Astrocyte (in vitro differentiated cells and primary cell): Measurements from ENCODE around the gene STRA6. TPM values are rescaled to one million over a fixed set of nuclear protein-coding genes. Genes with fewer than 3 reads are reported as not detected.

Experiments
- DNase-seq: peaks from one replicate; pipeline ENCODE4 v3.0.0-alpha.2; 2010; ENCODE audit warnings: low read depth
- FAIRE-seq: peaks from 2 replicates; lab custom pipeline; 2011; peaks lifted over from hg19 to GRCh38; lab: Jason Lieb, UNC
- H2AFZ ChIP-seq: 2 replicates; pipeline ENCODE4 v1.6.0; 2012; ENCODE audit warnings: low read depth, low read length, inconsistent platforms
- H3K27ac ChIP-seq: 2 replicates; pipeline ENCODE4 v1.5.1; 2011; ENCODE audit warnings: low read depth, low read length, inconsistent platforms
- H3K27me3 ChIP-seq: 2 replicates; pipeline ENCODE4 v1.6.0; 2011; ENCODE audit warnings: low read length, inconsistent platforms; ENCODE audit not compliant: insufficient read depth
- H3K36me3 ChIP-seq: 2 replicates; pipeline ENCODE4 v1.5.1; 2011; ENCODE audit warnings: low read length, inconsistent platforms; ENCODE audit not compliant: insufficient read depth
- H3K4me1 ChIP-seq: 2 replicates; pipeline ENCODE4 v1.5.1; 2011; ENCODE audit warnings: low read length, inconsistent platforms; ENCODE audit not compliant: insufficient read depth
- H3K4me2 ChIP-seq: 2 replicates; pipeline ENCODE4 v1.6.0; 2012; ENCODE audit warnings: low read length, inconsistent platforms
- H3K4me3 ChIP-seq: 2 replicates; pipeline ENCODE4 v1.5.1; 2011; ENCODE audit warnings: low read depth, mild to moderate bottlenecking, low read length, inconsistent platforms; ENCODE audit not compliant: insufficient read depth
- H3K79me2 ChIP-seq: 2 replicates; pipeline ENCODE4 v1.6.0; 2012; ENCODE audit warnings: mild to moderate bottlenecking, low read length, inconsistent platforms; ENCODE audit not compliant: insufficient read depth
- H3K9ac ChIP-seq: 2 replicates; pipeline ENCODE4 v1.6.0; 2012; ENCODE audit warnings: mild to moderate bottlenecking, low read length, inconsistent platforms
- H3K9me3 ChIP-seq: 2 replicates; pipeline ENCODE4 v1.5.1; 2012; ENCODE audit warnings: low read depth, mild to moderate bottlenecking, low read length, inconsistent platforms; ENCODE audit not compliant: insufficient read depth
- H4K20me1 ChIP-seq: 2 replicates; pipeline ENCODE4 v1.6.0; 2012; ENCODE audit warnings: low read length, inconsistent platforms; ENCODE audit not compliant: insufficient read depth
- H3K27ac Mint-ChIP-seq: one replicate; pipeline ENCODE4 v1.8.0; 2021; ENCODE audit warnings: mild to moderate bottlenecking, mixed read lengths; ENCODE audit not compliant: unreplicated experiment
- H3K27me3 Mint-ChIP-seq: one replicate; pipeline ENCODE4 v1.8.0; 2021; ENCODE audit warnings: low read depth, mixed read lengths; ENCODE audit not compliant: unreplicated experiment
- H3K36me3 Mint-ChIP-seq: one replicate; pipeline ENCODE4 v1.8.0; 2021; ENCODE audit warnings: low read depth, mixed read lengths; ENCODE audit not compliant: unreplicated experiment
- H3K4me1 Mint-ChIP-seq: one replicate; pipeline ENCODE4 v1.8.0; 2021; ENCODE audit warnings: low read depth, mixed read lengths; ENCODE audit not compliant: unreplicated experiment
- H3K4me3 Mint-ChIP-seq: one replicate; pipeline ENCODE4 v1.8.0; 2021; ENCODE audit warnings: mild to moderate bottlenecking, moderate library complexity, mixed read lengths; ENCODE audit not compliant: unreplicated experiment
- H3K9me3 Mint-ChIP-seq: one replicate; pipeline ENCODE4 v1.8.0; 2021; ENCODE audit warnings: mild to moderate bottlenecking, mixed read lengths; ENCODE audit not compliant: unreplicated experiment
- EZH2 ChIP-seq: IDR thresholded peaks from 2 replicates; pipeline ENCODE4 v1.6.1; 2012; ENCODE audit warnings: mild to moderate bottlenecking, low read length, inconsistent platforms; ENCODE audit not compliant: insufficient read depth
- total RNA-seq: library from RNA; stranded (reverse); gene quantifications from 2 replicates; pipeline ENCODE4 v1.2.1, GENCODE V29; 2021
- TF ChIP-seq, protein P1 (sequence below): IDR thresholded peaks from 2 replicates; pipeline ENCODE4 v1.5.1; 2011; ENCODE audit warnings: low read depth, mild to moderate bottlenecking, inconsistent platforms, low read length, moderate library complexity; ENCODE audit not compliant: insufficient read depth

STRA6 gene
- total RNA-seq, 1 donor from 2014 or later = 7.2 TPM

DNA sequence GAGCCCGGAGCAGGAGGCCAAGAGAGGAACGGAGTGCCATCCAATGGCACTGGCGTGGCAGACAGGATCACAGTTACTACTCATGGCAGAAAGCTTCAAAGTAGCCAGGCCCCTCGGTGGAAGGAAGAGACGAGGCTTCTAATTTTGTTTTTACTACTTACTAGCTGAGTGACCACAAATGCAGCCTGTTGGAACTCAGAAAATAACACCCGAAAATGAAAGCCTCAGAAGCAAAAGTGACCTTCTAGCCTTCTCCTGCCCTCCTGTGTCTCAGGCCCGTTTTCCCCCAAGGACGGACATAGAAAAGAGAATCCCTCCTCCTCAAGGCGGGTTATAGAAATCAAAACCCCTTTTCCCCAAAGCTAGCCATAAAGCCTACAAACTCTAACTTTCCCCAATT lies 9.9 kb upstream of the STRA6 start:
- Mint-ChIP-seq H3K27me3 (peaks cover 21% of the 10 kb centered on the region), H3K9me3 (no peaks in the 10 kb centered on the region), H3K36me3 (no peaks in the 10 kb centered on the region), H3K4me3 (peak overlapping the region; percentile 29), H3K4me1 (peaks cover 46% of the 10 kb centered on the region), H3K27ac (no peak overlapping the region)
- Histone ChIP-seq H3K27ac (no peak overlapping the region), H3K4me3 (no peak overlapping the region), H3K9me3 (no peaks in the 10 kb centered on the region), H3K79me2 (no peaks in the 10 kb centered on the region), H3K27me3 (no peaks in the 10 kb centered on the region), H3K4me1 (peaks cover 50% of the 10 kb centered on the region), H2AFZ (no peak overlapping the region), H3K4me2 (no peak overlapping the region), H4K20me1 (no peaks in the 10 kb centered on the region), H3K36me3 (no peaks in the 10 kb centered on the region), H3K9ac (no peak overlapping the region)
- DNase-seq (no peak), FAIRE-seq (no peak)
- TF ChIP-seq EZH2 = no peak
- TF ChIP-seq, protein P1, sequence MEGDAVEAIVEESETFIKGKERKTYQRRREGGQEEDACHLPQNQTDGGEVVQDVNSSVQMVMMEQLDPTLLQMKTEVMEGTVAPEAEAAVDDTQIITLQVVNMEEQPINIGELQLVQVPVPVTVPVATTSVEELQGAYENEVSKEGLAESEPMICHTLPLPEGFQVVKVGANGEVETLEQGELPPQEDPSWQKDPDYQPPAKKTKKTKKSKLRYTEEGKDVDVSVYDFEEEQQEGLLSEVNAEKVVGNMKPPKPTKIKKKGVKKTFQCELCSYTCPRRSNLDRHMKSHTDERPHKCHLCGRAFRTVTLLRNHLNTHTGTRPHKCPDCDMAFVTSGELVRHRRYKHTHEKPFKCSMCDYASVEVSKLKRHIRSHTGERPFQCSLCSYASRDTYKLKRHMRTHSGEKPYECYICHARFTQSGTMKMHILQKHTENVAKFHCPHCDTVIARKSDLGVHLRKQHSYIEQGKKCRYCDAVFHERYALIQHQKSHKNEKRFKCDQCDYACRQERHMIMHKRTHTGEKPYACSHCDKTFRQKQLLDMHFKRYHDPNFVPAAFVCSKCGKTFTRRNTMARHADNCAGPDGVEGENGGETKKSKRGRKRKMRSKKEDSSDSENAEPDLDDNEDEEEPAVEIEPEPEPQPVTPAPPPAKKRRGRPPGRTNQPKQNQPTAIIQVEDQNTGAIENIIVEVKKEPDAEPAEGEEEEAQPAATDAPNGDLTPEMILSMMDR = no peak

GRCh38 chr15:74211656-74212055 lies 9.1 kb upstream of the STRA6 start:
- DNase-seq = no peak
- Mint-ChIP-seq H3K27ac (no peak overlapping the region), H3K27me3 (peaks cover 17% of the 10 kb centered on the region), H3K4me3 (no peak overlapping the region), H3K36me3 (no peaks in the 10 kb centered on the region), H3K4me1 (peaks cover 49% of the 10 kb centered on the region), H3K9me3 (no peaks in the 10 kb centered on the region)
- TF ChIP-seq, protein P1 = no peak
- TF ChIP-seq EZH2 = no peak
- H3K27ac ChIP-seq = no peak overlapping the region
- H3K9ac ChIP-seq = no peak overlapping the region
- H3K4me2 ChIP-seq = no peak overlapping the region
- FAIRE-seq = no peak
- no peaks in the 10 kb centered on the region for H3K36me3 ChIP-seq
- H3K9me3 ChIP-seq = no peaks in the 10 kb centered on the region
- no peak overlapping the region for H2AFZ ChIP-seq
- H3K27me3 ChIP-seq = no peaks in the 10 kb centered on the region
- H4K20me1 ChIP-seq = no peaks in the 10 kb centered on the region
- H3K4me3 ChIP-seq = no peak overlapping the region
- no peaks in the 10 kb centered on the region for H3K79me2 ChIP-seq
- peaks cover 57% of the 10 kb centered on the region for H3K4me1 ChIP-seq

DNA sequence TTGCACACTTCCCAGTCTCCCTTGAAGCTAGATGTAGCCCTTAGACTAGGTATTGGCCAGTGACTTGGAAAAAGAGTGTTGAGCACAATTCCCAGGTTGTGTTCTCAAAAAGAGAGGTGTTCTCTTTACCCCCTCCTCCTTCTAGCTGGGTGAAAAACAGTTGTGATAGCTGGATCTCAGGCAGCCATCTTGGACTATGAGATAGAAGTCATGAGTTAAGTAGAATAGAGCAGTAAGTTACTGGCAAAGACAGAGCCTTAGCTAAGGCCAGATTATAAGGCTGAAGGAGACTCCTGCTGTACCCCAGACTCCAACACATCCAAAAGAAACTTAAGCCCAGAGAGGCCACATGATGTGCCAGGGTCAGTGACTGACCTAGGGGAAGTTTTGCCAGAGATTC lies 8.1 kb upstream of the STRA6 start:
- peaks cover 3% of the 10 kb centered on the region for H3K36me3 Mint-ChIP-seq
- Histone ChIP-seq H3K9me3 (no peaks in the 10 kb centered on the region), H3K4me1 (peaks cover 55% of the 10 kb centered on the region), H2AFZ (no peak overlapping the region), H3K36me3 (no peaks in the 10 kb centered on the region), H3K27me3 (no peaks in the 10 kb centered on the region), H3K27ac (peak overlapping the region; percentile 94), H3K4me2 (peak overlapping the region; percentile 52), H4K20me1 (no peaks in the 10 kb centered on the region), H3K79me2 (no peaks in the 10 kb centered on the region), H3K4me3 (no peak overlapping the region), H3K9ac (peak overlapping the region; percentile 78)
- H3K9me3 Mint-ChIP-seq = no peaks in the 10 kb centered on the region
- no peak for DNase-seq
- H3K27me3 Mint-ChIP-seq = peaks cover 20% of the 10 kb centered on the region
- TF ChIP-seq, protein P1 = no peak
- TF ChIP-seq EZH2 = no peak
- FAIRE-seq = no peak
- peaks cover 44% of the 10 kb centered on the region for H3K4me1 Mint-ChIP-seq
- peak overlapping the region; percentile 23 for H3K27ac Mint-ChIP-seq
- no peak overlapping the region for H3K4me3 Mint-ChIP-seq
